Measurements from ENCODE around the gene PHF21A.
"Not testable (repeated sequence)": the region's sequence is repeated elsewhere in the genome, so short reads cannot be mapped to it uniquely, and the experiment has no call there.

The PHF21A gene

GRCh38 chr11:45920531-45921477 is 200.4 kb downstream of the PHF21A start:
- DNase-seq (ENCODE audit: low spot score), result no peak

GRCh38 chr11:45919806-45920530 is 201.3 kb downstream of the PHF21A start:
- no peak for DNase-seq (ENCODE audit: low spot score)

- no peak for DNase-seq (ENCODE audit: low spot score)
These were observed 202.1 kb downstream of the PHF21A start for GRCh38 chr11:45918962-45919675.

DNA sequence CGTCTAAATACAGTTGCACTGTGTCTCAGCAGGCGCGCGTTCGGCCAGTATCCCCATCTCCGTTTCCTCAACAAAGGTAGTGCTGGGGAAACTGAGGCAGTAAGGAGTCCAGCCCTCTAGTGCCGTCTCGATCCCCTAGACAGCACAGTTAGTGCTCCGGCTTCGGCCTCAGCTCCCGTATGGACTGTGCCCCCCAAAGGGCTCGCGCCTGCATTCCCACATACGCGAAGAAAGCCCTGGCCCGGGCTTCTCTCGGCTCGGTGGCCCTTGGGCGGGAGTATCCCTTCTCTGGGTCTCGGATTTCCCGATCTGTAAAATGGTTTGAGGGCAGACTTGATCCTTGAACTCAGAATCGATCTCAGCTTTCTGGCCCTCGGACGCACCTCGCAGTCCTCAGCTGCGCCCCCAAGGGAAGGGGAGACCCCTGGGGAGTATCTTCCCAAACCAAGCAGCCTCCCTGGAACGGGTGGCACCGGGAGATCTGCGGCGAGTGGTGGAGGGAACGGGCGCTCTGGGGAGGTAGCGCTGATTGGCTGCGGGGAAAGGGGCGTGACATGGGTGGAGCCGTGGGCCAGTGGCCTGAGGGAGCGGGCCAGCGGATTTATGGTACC is 202.8 kb downstream of the PHF21A start:
- peak; percentile 62 for DNase-seq (ENCODE audit: low spot score)

DNA sequence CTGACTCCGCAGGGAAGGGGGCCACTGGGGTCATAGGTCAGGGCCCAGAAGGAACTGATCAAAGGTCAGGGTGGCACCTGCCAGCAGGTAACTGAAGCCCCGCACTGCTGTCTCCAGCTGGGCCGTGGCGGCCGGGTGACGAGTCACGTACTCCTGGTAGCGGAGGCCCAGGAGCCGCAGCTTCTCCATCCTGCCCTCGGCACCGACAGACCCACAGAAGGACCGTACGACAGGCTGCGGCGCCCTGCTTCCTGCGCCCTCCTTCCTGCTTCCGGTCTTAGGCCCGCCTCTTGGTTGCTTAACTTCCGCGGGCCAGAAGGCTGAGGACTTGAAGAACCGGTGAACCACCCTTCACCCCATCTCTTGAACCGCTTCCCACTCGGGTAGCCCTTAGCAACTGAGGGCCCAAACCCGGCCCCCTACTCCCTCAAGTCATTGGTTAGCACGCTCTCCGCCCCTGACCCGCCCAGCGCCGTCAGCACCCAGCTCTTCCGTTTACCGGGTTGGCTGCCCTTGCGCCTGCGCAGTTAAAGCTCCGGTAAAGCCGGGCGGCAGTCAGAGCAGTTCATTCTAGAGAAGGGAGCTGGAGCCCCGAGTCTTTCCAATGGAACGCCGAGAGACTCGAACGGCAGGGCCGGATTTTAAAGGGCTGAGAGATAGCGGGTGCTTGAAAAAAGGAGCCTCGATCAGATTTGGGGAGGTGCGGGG is 203.5 kb downstream of the PHF21A start, which contains the start of gene PEX16:
PEX16 (minus strand) TSS at position 255 of the 708 bp plus-strand sequence; CDS start at position 189, 66 bp downstream.
- peak; percentile 96 for DNase-seq (ENCODE audit: low spot score)

- DNase-seq (ENCODE audit: low spot score), result no peak
These were observed 204.0 kb downstream of the PHF21A start for GRCh38 chr11:45917286-45917622.

- no peak for DNase-seq (ENCODE audit: low spot score)
These were observed 205.8 kb downstream of the PHF21A start for GRCh38 chr11:45915446-45915845.

DNA sequence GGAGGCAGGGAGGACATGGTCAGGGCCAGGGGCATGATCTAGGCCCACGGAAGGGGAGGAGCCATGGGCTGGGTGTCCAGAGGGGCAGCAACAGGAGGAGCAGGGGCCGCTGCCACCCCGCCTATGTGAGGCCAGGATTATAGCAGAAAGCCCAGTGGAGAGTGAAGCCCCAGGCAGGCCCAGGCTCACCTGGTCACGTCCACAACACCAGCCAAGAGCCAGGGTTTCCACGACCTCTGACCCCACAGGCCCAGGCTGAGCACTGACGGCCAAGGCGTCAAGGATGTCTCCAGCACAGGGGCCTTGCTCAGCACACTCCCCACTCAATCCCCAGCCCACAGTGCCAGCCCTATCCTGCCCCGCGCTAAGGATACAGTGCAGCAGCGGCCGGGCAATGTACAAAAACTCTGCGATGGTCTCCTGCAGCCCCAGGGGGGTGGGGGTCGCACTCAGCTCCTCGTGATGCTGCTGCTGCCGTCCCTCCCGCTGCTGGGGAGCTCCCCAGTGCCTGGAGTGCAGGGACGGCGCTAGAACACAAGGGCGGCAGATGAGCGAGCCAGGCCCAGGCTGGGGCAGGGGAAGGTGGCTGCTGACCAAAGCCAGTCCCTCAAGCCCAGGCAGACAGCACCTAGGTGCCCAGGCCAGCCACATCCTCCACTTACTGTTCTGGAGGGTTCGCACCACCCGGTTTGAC is 207.2 kb downstream of the PHF21A start:
- no peak for DNase-seq (ENCODE audit: low spot score)

GRCh38 chr11:45913514-45913913 is 207.7 kb downstream of the PHF21A start:
- no peak for DNase-seq (ENCODE audit: low spot score)

- DNase-seq (ENCODE audit: low spot score), result no peak
These were observed 210.6 kb downstream of the PHF21A start for GRCh38 chr11:45910623-45911022.

DNA sequence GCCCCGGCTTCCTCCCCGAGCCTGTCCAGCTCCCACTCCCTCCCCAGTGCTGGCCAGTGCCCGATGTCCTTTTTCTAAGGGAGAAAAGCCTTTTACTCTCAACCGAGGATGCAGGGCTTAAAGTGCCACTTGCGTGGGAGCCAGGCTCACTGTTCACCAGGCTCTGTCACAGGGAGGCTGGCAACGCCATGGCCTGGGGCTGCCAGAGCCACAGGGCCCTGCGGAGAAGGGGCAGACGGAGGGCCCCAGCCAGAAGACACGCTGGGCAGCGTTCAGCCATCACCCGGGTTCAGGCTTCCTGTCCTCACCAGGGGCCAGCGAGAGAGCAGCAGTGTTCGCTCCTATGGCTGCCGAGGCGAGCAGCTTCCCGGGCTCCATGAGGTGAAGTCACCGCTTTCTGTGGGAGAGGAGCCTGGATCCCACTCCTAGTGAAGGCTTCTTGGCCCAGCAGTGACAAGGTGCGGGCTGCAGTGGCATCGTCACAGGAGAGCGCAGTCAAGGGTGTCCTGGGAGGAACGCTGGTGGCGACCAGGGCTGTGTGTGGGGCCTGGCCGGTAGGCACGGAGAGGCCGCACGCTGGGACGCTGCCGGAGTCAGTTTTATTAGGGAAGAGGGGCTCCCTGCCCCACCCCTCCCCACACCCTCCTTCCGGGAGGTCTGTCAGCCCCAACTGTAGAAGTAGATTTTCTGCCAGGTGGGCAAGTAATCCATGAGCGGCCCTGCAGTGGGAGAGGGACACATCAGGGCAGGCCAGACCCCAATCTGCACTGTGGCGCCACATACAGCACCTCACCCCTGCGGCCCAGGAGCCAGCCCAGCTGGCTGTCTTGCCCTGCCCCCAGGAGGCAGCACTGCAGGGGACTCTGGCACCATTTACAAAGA is 211.4 kb downstream of the PHF21A start:
- no peak for DNase-seq (ENCODE audit: low spot score)

GRCh38 chr11:45907911-45908370 is 213.3 kb downstream of the PHF21A start:
- no peak for DNase-seq (ENCODE audit: low spot score)

DNA sequence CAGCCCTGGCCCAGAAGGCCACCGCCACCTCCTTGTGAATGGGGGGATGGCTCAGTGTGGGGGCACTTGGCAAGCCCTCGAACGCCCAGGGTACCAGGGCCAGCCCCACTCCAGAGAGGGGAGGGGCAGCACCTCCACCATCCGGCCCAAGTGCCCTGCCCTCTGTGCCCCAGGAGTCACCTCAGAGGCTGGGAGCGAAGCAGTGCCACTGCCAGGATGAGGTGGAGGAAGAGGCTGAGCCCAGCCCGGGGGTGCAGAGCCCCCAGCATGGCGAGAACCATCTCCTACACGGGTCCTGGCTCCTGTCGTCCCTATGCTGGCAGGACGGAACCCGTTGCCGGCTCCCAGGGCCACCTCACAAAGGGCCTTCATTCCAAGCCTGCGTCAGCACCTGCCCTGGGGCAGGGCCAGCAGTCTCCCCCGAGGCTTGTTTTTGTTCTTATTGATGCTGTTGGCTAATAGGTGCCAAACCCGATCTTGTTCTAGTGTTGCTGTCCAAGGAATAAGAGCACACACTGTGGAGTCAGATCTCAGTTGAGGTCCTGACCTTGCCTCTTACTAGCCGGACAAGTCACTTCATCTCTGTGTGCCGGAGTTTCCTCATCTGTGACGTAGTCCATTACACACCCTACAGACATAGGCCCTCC is 214.2 kb downstream of the PHF21A start, which contains the start of gene FREY1:
FREY1 (minus strand) TSS at position 307 of the 647 bp plus-strand sequence; CDS start at position 281, 26 bp downstream.
- no peak for DNase-seq (ENCODE audit: low spot score)

DNA sequence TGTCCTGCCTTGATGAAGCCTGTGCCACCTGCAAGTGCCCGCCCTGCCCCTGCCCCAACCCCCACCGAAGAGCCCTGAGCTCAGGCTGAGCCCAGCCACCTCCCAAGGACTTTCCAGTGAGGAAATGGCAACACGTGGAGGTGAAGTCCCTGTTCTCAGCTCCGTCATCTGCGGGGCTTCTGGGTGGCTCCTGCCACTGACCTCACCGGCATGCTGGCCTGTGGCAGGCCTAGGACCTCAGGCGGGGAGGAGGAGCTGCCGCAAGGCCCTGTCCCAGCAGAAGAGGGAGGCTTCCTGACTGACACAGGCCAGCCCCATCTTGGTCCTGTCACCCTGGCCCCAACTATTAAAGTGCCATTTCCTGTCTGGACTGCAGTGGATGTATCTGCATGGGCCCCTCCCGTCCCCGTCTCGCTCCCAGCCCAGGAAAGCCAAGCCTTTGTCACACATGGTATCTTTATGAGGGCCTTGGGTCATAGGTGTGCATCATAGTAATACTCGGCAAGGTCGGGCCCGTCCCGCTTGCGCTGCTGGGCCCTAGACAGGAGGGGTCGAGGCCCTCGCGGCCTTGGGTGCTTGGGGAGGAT is 215.1 kb downstream of the PHF21A start:
- no peak for DNase-seq (ENCODE audit: low spot score)

DNA sequence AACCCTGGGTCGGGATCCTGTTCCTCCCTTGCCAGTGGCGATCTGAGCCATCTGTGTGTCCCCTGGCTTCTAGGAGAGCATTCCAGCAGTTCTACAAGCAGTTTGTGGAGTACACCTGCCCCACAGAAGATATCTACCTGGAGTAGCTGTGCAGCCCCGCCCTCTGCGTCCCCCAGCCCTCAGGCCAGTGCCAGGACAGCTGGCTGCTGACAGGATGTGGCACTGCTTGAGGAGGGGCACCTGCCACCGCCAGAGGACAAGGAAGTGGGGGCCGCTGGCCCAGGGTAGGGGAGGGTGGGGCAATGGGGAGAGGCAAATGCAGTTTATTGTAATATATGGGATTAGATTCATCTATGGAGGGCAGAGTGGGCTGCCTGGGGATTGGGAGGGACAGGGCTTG is 215.7 kb downstream of the PHF21A start:
- DNase-seq (ENCODE audit: low spot score), result not testable (repeated sequence)

- DNase-seq (ENCODE audit: low spot score), result no peak
These were observed 216.2 kb downstream of the PHF21A start for GRCh38 chr11:45905095-45905494.

DNA sequence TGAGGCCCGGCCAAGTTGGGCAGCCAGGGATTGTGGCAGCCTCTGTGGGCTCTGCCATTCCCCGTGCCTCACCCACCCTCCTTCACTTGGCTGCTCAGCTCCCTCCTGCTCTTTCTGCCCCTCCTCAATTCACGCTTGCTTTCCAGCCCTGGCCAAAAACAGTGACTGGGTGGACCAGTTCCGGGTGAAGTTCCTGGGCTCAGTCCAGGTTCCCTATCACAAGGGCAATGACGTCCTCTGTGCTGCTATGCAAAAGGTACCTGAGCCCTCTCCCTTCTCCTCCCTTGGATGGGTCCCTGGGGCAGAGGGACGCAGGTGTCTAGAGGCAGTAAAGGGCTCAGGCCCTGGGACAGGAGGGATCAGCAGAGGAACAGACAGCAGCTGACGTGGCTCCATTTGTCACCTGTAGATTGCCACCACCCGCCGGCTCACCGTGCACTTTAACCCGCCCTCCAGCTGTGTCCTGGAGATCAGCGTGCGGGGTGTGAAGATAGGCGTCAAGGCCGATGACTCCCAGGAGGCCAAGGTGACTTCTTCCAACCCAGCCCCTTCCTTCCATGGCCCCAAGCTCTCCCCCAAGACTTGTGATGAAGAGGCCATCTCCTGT is 216.8 kb downstream of the PHF21A start:
- no peak for DNase-seq (ENCODE audit: low spot score)

All from hematopoietic multipotent progenitor cell treated with erythropoietin and hydrocortisone succinate and interleukin-3 and kit ligand, for 15 days (in vitro differentiated cells).